DOHH2 (cell line): ENCODE data around the gene TMEM107.

ENCODE experiments used
- H3F3A ChIP-seq: fragments of 200-600 bp; sonication (generic), shearing (Covaris generic); 2 replicates; pipeline ENCODE4 v1.6.0; 2016; ENCODE audit warnings: antibody characterized with exemption, mild to moderate bottlenecking; ENCODE audit not compliant: control insufficient read depth, insufficient read depth
- H3K27ac ChIP-seq: fragments of 200-600 bp; sonication (generic); 2 replicates; pipeline ENCODE4 v1.5.1; 2014; ENCODE audit warnings: low read depth, mild to moderate bottlenecking, low read length, moderate library complexity
- H3K27me3 ChIP-seq: fragments of 200-600 bp; sonication (generic); 2 replicates; pipeline ENCODE4 v1.6.1; 2014; ENCODE audit warnings: mild to moderate bottlenecking, low read length, mixed read lengths; ENCODE audit not compliant: control insufficient read depth
- H3K36me3 ChIP-seq: fragments of 200-600 bp; sonication (generic); 2 replicates; pipeline ENCODE4 v1.6.1; 2014; ENCODE audit warnings: mild to moderate bottlenecking, low read length, moderate library complexity, mixed read lengths; ENCODE audit not compliant: control insufficient read depth
- H3K4me1 ChIP-seq: fragments of 200-600 bp; sonication (generic); 2 replicates; pipeline ENCODE4 v1.6.1; 2014; ENCODE audit warnings: mild to moderate bottlenecking, low read length, mixed read lengths; ENCODE audit not compliant: control insufficient read depth
- H3K4me2 ChIP-seq: fragments of 200-600 bp; sonication (generic); 2 replicates; pipeline ENCODE4 v1.6.0; 2014; ENCODE audit warnings: mild to moderate bottlenecking, low read length, moderate library complexity
- H3K4me3 ChIP-seq: fragments of 200-600 bp; sonication (generic); 2 replicates; pipeline ENCODE4 v1.5.1; 2014; ENCODE audit warnings: mild to moderate bottlenecking, low read length, mixed read lengths
- H3K79me2 ChIP-seq: fragments of 200-600 bp; sonication (generic); 2 replicates; pipeline ENCODE4 v1.6.1; 2014; ENCODE audit warnings: mild to moderate bottlenecking, low read length, mixed read lengths; ENCODE audit not compliant: control insufficient read depth
- H3K9me2 ChIP-seq: fragments of 200-600 bp; sonication (generic); replicated peaks from 2 replicates; pipeline ENCODE4 v1.6.1; 2014; ENCODE audit warnings: mild to moderate bottlenecking, low read length, mixed read lengths; ENCODE audit not compliant: control insufficient read depth
- H3K9me3 ChIP-seq: fragments of 200-600 bp; sonication (generic); 2 replicates; pipeline ENCODE4 v1.6.1; 2014; ENCODE audit warnings: antibody characterized with exemption, low read length, mixed read lengths; ENCODE audit not compliant: control insufficient read depth, insufficient read depth
- H4K20me1 ChIP-seq: fragments of 200-600 bp; sonication (generic); 2 replicates; pipeline ENCODE4 v1.6.0; 2014; ENCODE audit warnings: low read depth, mild to moderate bottlenecking, antibody characterized with exemption, low read length, moderate library complexity; ENCODE audit not compliant: control insufficient read depth, insufficient read depth
- CTCF ChIP-seq: fragments of 200-600 bp; sonication (generic); IDR thresholded peaks from one replicate; pipeline ENCODE4 v1.5.1; 2014; ENCODE audit warnings: antibody characterized with exemption, mild to moderate bottlenecking, low read depth, low read length; ENCODE audit not compliant: poor library complexity, severe bottlenecking
- EZH2phosphoT487 ChIP-seq: fragments of 200-600 bp; sonication (generic); IDR thresholded peaks from 2 replicates; pipeline ENCODE4 v1.6.1; 2017; ENCODE audit warnings: borderline replicate concordance, mild to moderate bottlenecking, antibody characterized with exemption, low read length, moderate library complexity, mixed read lengths

TMEM107 gene

DNA sequence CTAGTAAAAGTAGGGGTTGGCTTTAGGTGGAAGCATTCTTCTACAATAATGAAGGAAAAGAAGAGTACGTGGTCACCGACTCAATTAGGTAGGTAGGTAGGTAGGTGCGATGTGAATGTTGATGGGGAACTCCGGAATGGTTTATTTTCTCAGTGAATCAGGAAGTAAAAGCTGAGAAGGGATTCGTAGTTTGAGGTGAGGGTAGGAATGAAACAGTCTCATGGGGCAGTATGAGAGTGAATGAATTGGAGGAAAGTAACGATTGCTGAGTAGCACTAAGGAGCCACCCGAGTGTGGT lies 37.9 kb downstream of the TMEM107 start:
- H3K9me2 ChIP-seq: no peaks in the 10 kb centered on the region
- peaks cover 8% of the 10 kb centered on the region for H3K27me3 ChIP-seq
- no peaks in the 10 kb centered on the region for H3K79me2 ChIP-seq
- H3K9me3 ChIP-seq: no peaks in the 10 kb centered on the region
- H3K4me3 ChIP-seq: peak overlapping the region; percentile 79
- H3K36me3 ChIP-seq: peaks cover 23% of the 10 kb centered on the region
- H3K4me2 ChIP-seq: peak overlapping the region; percentile 85
- no peaks in the 10 kb centered on the region for H4K20me1 ChIP-seq
- TF ChIP-seq EZH2phosphoT487 (no peak), CTCF (no peak)
- H3F3A ChIP-seq: peaks cover 6% of the 10 kb centered on the region
- peaks cover 20% of the 10 kb centered on the region for H3K4me1 ChIP-seq
- peak overlapping the region; percentile 71 for H3K27ac ChIP-seq

DNA sequence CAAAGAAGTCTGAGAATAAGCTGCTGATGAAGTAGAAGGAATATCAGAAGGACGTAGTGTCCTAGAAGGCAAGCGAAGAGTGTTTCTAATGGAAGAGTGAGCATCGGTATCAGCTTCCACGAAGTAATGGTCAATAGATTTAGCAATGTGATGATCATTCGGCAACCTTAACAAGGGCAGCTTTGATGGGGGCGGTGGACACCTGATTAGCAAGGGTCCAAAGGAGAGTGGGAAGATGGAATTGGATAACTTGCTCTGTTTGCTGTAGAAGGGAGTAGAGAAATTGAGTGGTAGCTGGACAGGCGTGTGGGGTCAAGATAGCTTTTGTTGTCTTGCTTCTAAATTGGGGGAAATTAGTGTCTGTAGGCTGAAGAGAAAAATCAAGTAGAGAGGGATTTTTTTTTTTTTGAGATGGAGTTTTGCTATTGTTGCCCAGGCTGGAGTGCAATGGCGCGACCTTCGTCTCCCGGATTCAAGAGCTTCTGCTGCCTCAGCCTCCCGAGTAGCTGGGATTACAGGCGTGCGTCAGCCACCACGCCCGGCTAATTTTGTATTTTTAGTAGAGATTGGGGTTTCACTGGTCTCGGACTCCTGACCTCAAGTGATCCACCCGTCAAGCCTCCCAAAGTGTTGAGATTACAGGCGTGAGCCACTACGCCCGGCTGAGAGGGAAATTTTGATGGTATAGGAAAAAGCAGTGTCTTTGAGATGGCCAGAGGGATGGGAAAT lies 38.4 kb downstream of the TMEM107 start:
- peaks cover 20% of the 10 kb centered on the region for H3K4me1 ChIP-seq
- H3F3A ChIP-seq: peaks cover 6% of the 10 kb centered on the region
- H3K79me2 ChIP-seq: no peaks in the 10 kb centered on the region
- peak overlapping the region; percentile 71; the same call in 1 of the 2 replicates for H3K27ac ChIP-seq
- H4K20me1 ChIP-seq: no peaks in the 10 kb centered on the region
- no peak for TF ChIP-seq CTCF
- no peak for TF ChIP-seq EZH2phosphoT487
- peak overlapping the region; percentile 79 for H3K4me3 ChIP-seq
- H3K36me3 ChIP-seq: peaks cover 23% of the 10 kb centered on the region
- peaks cover 8% of the 10 kb centered on the region for H3K27me3 ChIP-seq
- no peaks in the 10 kb centered on the region for H3K9me3 ChIP-seq
- H3K9me2 ChIP-seq: no peaks in the 10 kb centered on the region
- H3K4me2 ChIP-seq: peak overlapping the region; percentile 85

- Histone ChIP-seq H3K9me3 (no peaks in the 10 kb centered on the region), H3K27ac (no peak overlapping the region), H4K20me1 (no peaks in the 10 kb centered on the region), H3F3A (peaks cover 3% of the 10 kb centered on the region; the same call in 1 of the 2 replicates), H3K4me3 (no peak overlapping the region), H3K27me3 (peaks cover 27% of the 10 kb centered on the region), H3K4me1 (peaks cover 12% of the 10 kb centered on the region), H3K4me2 (no peak overlapping the region), H3K9me2 (no peaks in the 10 kb centered on the region), H3K79me2 (no peaks in the 10 kb centered on the region), H3K36me3 (no peaks in the 10 kb centered on the region)
- TF ChIP-seq CTCF: no peak
- TF ChIP-seq EZH2phosphoT487: no peak
Measured at GRCh38 chr17:8133941-8134340, 42.2 kb downstream of the TMEM107 start.
